Stimulated activated CD4-positive, alpha-beta T cell treated with anti-CD3 and anti-CD28 coated beads, TNF-alpha, amount 100 ng/mL, for 48 hours (primary cell): ENCODE data around the gene MCM5.
"Not testable (repeated sequence)": the region's sequence is repeated elsewhere in the genome, so short reads cannot be mapped to it uniquely, and the experiment has no call there.

Experiments used
- DNase-seq, 3 donors: peaks; one replicate each; pipeline ENCODE4 v3.0.0-alpha.2; 2020; ENCODE audit warnings: low read depth in 3 of 3

MCM5 gene

GRCh38 chr22:35432228-35432905 lies 32.4 kb downstream of the MCM5 start:
- no peak for DNase-seq

- no peak for DNase-seq
Observed at GRCh38 chr22:35434061-35434710, 34.2 kb downstream of the MCM5 start.

- DNase-seq: no peak
Observed at GRCh38 chr22:35435201-35435740, 35.3 kb downstream of the MCM5 start.

- no peak for DNase-seq
Observed at GRCh38 chr22:35436421-35436820, 36.5 kb downstream of the MCM5 start.

- DNase-seq: peak in 1 of 3 donors; percentile 5
Observed at GRCh38 chr22:35437049-35437448, 37.1 kb downstream of the MCM5 start.

- DNase-seq: not testable (repeated sequence)
Observed at GRCh38 chr22:35438673-35439364, 38.9 kb downstream of the MCM5 start.

GRCh38 chr22:35439365-35439717 lies 39.4 kb downstream of the MCM5 start:
- no peak for DNase-seq

- DNase-seq: no peak
Observed at GRCh38 chr22:35440129-35440528, 40.2 kb downstream of the MCM5 start.

GRCh38 chr22:35441489-35442100 lies 41.7 kb downstream of the MCM5 start:
- no peak for DNase-seq

GRCh38 chr22:35442471-35442870 lies 42.5 kb downstream of the MCM5 start:
- DNase-seq: no peak

- DNase-seq: no peak
Observed at GRCh38 chr22:35443338-35443737, 43.4 kb downstream of the MCM5 start.

- no peak for DNase-seq
Observed at GRCh38 chr22:35443790-35444684, 44.1 kb downstream of the MCM5 start.

GRCh38 chr22:35444685-35445399 lies 44.9 kb downstream of the MCM5 start:
- no peak for DNase-seq

- DNase-seq: no peak
Observed at GRCh38 chr22:35445933-35446332, 46.0 kb downstream of the MCM5 start.

GRCh38 chr22:35446365-35446764 lies 46.4 kb downstream of the MCM5 start:
- DNase-seq: no peak

- DNase-seq: no peak
Observed at GRCh38 chr22:35448523-35448922, 48.6 kb downstream of the MCM5 start.

GRCh38 chr22:35449829-35450689 lies 50.1 kb downstream of the MCM5 start:
- DNase-seq: no peak

GRCh38 chr22:35450824-35451569 lies 51.1 kb downstream of the MCM5 start:
- DNase-seq: no peak

- no peak for DNase-seq
Observed at GRCh38 chr22:35451592-35451991, 51.7 kb downstream of the MCM5 start.
